GM19438 (cell line): ENCODE results near the gene PFKFB2.

Source experiments
- ATAC-seq: cut with Tn5 transposase; IDR thresholded peaks from one replicate; pipeline ENCODE4 v1.9.1; 2021; ENCODE audit warnings: low read depth; ENCODE audit not compliant: unreplicated experiment

PFKFB2 gene

GRCh38 chr1:207063014-207063413, 9.9 kb downstream of the PFKFB2 start:
- no peak for ATAC-seq

GRCh38 chr1:207064561-207064960, 11.5 kb downstream of the PFKFB2 start:
- ATAC-seq = no peak

- no peak for ATAC-seq
These were observed 14.1 kb downstream of the PFKFB2 start for GRCh38 chr1:207067185-207067584.

DNA sequence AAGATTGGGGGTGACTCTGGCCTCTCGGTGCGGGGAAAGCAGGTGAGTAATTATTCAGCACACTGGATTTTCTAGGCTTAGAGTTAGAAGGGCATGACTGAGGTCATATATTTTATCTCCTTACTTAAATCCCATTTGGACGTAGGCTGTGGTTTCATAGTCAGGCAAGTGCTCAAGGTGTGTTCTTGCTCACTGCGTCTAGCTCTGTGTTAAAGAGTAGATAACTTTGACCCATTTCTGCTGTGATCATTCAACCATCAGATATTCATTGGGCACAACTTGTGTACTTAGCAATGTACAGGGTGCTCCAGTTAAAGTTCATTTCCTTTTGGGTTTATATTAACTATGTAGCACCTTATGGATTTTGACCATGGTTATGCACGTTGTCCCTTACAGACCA, 14.6 kb downstream of the PFKFB2 start:
- ATAC-seq = no peak

GRCh38 chr1:207069061-207069460, 16.0 kb downstream of the PFKFB2 start:
- ATAC-seq = no peak

GRCh38 chr1:207069858-207070506, 16.9 kb downstream of the PFKFB2 start:
- ATAC-seq = no peak

DNA sequence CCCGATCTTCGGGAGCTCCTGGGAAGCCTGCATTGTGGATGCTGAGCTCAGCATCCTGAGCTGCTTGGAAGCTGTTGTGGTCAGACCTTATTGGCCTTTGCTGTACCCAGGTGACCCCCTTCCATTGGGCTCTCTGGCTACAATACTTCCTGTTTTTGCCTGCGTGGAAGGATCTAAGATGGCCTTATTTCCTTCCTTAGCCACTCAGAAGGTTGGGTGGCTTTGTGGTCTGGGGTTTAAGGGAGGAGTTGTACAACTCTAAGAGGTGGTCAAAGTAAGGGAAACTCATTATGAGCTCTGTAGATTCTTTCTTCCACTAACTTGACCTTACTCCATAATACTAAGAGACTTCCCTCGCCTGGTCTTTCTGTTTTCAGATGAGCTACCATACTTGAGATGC, 17.7 kb downstream of the PFKFB2 start:
- ATAC-seq = no peak

DNA sequence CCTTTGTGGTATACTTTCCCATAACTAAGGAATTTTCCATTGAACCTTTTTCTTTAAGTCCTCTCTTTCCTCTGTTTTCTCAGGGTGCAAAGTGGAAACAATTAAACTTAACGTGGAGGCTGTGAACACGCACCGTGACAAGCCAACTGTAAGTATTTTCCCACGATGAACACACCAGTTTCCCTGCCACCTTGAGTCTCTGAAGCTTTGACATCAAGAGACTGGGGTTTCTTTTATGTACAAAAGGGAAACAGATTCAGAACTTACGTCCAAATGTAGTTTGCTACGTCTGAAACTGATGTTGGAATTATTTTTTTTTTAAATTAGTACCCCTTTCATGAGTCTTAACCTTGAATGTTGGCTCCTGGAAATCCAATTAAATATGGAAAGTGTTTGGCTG, 18.4 kb downstream of the PFKFB2 start:
- ATAC-seq = no peak

GRCh38 chr1:207072233-207072632, 19.2 kb downstream of the PFKFB2 start:
- ATAC-seq = no peak

GRCh38 chr1:207073906-207074820, 21.1 kb downstream of the PFKFB2 start:
- ATAC-seq = no peak

GRCh38 chr1:207076181-207076955, 23.3 kb downstream of the PFKFB2 start:
- ATAC-seq = no peak

DNA sequence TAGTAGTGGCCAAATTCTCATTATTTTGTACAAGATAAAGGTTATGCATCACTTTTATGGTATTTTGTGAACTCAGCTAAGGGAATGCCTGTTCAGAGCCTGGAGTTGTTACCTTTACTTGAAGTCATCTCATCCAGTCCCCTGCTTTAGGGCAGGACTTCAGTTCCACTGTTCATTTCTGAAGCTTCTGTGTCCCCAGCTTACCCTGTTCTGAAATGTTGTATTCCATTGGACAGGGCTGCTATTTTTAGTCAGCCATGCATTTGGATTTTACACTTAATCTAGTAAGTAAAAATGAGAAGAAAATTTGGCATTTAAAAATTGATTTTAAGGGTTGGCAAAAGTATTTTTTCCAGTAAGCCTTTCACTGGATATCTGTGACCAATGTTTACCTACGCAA, 23.9 kb downstream of the PFKFB2 start:
- ATAC-seq = no peak

DNA sequence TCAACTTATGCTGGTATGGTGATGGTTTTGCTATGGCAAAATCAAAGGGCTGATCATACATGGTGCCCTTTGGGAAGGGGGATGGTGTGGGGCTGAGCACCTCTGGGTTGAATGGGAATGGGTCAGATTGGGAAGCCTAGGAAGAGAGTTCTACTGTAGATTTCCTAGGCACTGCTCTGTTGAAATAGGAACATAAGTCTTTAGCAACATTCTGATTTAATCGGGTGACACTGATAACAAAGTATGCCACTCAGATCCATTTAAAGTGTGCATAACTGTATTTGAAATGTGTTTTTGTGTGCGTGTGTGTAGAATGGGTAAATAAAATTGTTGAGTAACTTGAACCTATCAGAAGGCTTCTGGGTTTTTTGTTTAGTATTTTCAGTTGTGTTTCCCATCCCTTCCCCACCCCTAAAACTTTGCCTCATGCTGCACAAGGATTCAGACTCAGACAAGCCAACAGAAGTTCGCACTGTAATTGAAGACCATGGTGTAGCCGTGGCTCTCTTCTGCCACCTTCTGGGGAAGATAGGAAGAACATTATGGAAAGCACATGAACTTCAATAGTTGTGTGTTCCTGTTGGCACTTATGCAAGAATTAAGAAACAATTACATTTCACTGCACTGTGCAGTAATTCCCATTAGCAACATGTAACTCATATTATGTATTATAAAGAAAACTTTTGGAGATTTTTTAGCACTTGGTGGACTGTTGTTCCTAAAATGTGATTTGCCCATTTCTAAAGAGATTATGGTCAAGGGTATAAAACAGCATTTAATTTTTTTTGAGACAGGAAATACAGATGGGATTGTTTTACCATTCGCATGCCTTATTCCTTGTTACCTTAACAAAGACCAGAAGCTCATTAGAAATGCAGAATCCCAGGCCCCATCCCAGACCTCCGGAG, 24.6 kb downstream of the PFKFB2 start:
- no peak for ATAC-seq

GRCh38 chr1:207078578-207079132, 25.6 kb downstream of the PFKFB2 start:
- ATAC-seq = no peak

GRCh38 chr1:207079706-207080241, 26.7 kb downstream of the PFKFB2 start:
- ATAC-seq = no peak

GRCh38 chr1:207081088-207081487, 28.0 kb downstream of the PFKFB2 start:
- no peak for ATAC-seq

DNA sequence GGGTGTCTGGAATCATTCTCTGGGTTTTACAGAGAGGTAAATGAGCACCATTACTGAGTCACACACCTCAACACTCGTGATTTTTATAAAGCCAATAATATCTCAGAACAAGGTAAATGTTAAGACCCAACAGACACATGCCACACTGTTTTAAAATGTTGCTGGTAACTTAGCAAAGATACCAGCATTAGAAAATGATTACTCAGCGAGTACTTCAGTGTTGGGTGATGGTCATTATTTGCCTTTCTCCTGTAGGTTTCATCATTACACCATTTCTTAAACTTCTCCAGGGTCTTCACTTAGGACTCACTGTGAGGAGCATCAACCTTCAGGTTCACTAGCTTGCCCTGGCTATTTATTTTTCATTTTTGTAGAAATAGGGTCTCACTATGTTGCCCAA, 28.7 kb downstream of the PFKFB2 start:
- no peak for ATAC-seq

DNA sequence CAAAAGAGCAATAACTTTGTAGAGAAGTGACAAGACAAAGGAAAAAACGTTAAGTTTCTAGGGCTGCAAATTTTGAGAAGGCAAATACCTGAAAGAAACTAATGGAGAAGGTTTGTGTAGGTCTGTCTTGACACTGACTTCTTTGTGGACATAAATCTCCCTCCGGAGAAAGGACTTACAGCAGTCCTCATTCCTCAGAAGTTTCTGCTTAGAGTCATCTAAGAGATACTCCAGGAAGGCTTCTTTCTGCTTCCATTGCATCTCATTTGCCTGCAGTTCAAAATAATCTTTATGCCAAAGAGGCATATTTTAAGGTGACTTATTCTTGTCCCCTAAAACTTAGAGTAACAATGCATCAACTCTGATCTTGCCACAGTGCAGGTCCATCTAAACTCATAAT, 31.2 kb downstream of the PFKFB2 start:
- ATAC-seq = no peak

DNA sequence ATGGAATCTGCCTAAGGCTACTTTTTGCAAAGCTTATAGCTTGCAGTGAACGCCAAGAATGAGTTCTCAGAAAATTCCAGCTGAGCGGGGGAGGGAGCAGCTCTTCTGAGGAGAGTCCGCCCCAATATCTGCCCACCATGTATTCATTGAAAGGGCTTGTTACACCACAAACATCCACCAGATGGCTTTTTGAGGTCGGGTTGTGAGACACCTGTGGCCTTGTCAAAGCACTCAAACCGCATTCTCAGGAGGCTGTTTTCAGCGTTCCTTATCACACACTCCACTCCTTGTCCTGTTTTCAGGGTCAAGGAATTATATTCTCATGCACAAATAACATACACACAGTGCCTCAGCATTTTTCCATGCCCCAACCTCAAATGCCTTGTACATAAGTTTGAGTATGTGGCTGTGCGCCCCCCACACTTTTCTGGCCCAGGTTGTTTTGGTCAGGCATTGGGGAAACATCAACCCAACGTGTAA, 31.7 kb downstream of the PFKFB2 start:
- no peak for ATAC-seq
